Sigmoid colon (tissue), 4 donors: Measurements from ENCODE around the gene HIVEP3.

ENCODE experiments used
- CTCF ChIP-seq, 4 experiments: fragments of 450-650 bp in 3 of 4; fragments of 200-600 bp in 1 of 4; IDR thresholded peaks; one replicate each; pipeline ENCODE4 v1.5.1; 2016 to 2019; ENCODE audit warnings: antibody characterized with exemption in 4 of 4, mild to moderate bottlenecking in 3 of 4, moderate library complexity in 2 of 4
- EP300 ChIP-seq, 4 donors: sonication (generic); formaldehyde crosslinking; IDR thresholded peaks; one replicate each; pipeline ENCODE4 v1.6.1; 2017; ENCODE audit warnings: antibody characterized with exemption in 4 of 4
- POLR2A ChIP-seq, 2 donors: fragments of 450-650 bp; IDR thresholded peaks; one replicate each; pipeline ENCODE4 v1.6.1; 2016; ENCODE audit warnings: antibody characterized with exemption in 2 of 2, mild to moderate bottlenecking in 2 of 2, moderate library complexity in 2 of 2
- POLR2AphosphoS5 ChIP-seq, 4 donors: sonication (generic); formaldehyde crosslinking; IDR thresholded peaks; one replicate each; pipeline ENCODE4 v1.6.1; 2017; ENCODE audit warnings: antibody characterized with exemption in 4 of 4

GRCh38 chr1:41837691-41838090 is 81.0 kb downstream of the HIVEP3 start:
- no peak for TF ChIP-seq CTCF (IDR thresholded peaks at IDR 0.05)
- TF ChIP-seq POLR2AphosphoS5 (IDR thresholded peaks at IDR 0.05): no peak
- TF ChIP-seq POLR2A (IDR thresholded peaks at IDR 0.05): no peak
- no peak for TF ChIP-seq EP300 (IDR thresholded peaks at IDR 0.05)
